ENCODE data around the gene FBXO34. TPM values are rescaled to one million over a fixed set of nuclear protein-coding genes. Genes with fewer than 3 reads are reported as not detected.
"Not testable (repeated sequence)": the region's sequence is repeated elsewhere in the genome, so short reads cannot be mapped to it uniquely, and the experiment has no call there.

FBXO34 gene
- total RNA-seq, 4 donors from 2014 or later: 28.1 to 75.3 (median 43.1) TPM

- Histone ChIP-seq H3K27me3 (no peaks in the 10 kb centered on the region), H3K9me3 (no peaks in the 10 kb centered on the region), H3K36me3 (peaks cover 0 to 56% (median 0%) of the 10 kb centered on the region in 3 donors), H3K27ac (no peak overlapping the region), H3K4me3 (no peak overlapping the region), H3K4me1 (no peaks in the 10 kb centered on the region)
- TF ChIP-seq CTCF (IDR thresholded peaks at IDR 0.05) (no peak), POLR2A (IDR thresholded peaks at IDR 0.05) (no peak)
- no peak for DNase-seq
These were observed 110.3 kb downstream of the FBXO34 start for GRCh38 chr14:55381561-55381960.

GRCh38 chr14:55382483-55382882 lies 111.3 kb downstream of the FBXO34 start:
- H3K9me3 ChIP-seq: no peaks in the 10 kb centered on the region
- peaks cover 0 to 48% (median 0%) of the 10 kb centered on the region in 3 donors for H3K36me3 ChIP-seq
- no peak for TF ChIP-seq POLR2A (IDR thresholded peaks at IDR 0.05)
- no peak for TF ChIP-seq CTCF (IDR thresholded peaks at IDR 0.05)
- no peak overlapping the region for H3K27ac ChIP-seq
- no peaks in the 10 kb centered on the region for H3K4me1 ChIP-seq
- H3K27me3 ChIP-seq: no peaks in the 10 kb centered on the region
- DNase-seq: no peak
- no peak overlapping the region for H3K4me3 ChIP-seq

GRCh38 chr14:55383056-55383466 lies 111.8 kb downstream of the FBXO34 start:
- peaks cover 0 to 46% (median 0%) of the 10 kb centered on the region in 3 donors for H3K36me3 ChIP-seq
- H3K4me1 ChIP-seq, H3K4me3 ChIP-seq, H3K27me3 ChIP-seq, DNase-seq, H3K9me3 ChIP-seq, H3K27ac ChIP-seq: not testable (repeated sequence)

DNA sequence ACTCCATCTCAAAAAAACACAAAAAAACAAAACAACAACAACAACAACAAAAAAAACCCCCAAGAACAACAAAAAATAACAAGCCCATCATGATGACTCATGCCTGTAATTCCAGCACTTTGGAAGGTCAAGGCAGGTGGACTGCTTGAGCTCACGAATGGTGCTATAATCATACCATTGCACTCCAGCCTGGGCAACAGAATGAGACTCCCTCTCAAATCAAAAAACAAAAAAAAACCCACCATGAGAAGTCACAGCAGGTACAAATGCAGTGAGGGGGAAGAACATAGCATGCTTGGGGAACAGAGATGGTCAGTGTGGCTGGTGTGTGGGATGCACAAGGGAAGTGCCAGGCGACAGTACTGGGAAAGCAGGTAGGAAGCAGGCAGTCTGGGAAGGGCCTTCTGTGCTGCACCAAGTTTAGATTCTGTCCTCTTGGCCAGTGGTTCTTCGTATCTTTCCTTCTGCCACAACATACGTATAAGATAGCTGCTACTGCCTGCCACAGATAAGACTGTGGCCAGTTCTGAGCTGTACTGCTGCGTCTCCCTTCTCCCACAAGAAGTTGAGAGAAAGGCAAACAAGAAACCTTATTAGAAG lies 112.4 kb downstream of the FBXO34 start:
- no peak for TF ChIP-seq POLR2A (IDR thresholded peaks at IDR 0.05)
- TF ChIP-seq CTCF (IDR thresholded peaks at IDR 0.05): no peak

DNA sequence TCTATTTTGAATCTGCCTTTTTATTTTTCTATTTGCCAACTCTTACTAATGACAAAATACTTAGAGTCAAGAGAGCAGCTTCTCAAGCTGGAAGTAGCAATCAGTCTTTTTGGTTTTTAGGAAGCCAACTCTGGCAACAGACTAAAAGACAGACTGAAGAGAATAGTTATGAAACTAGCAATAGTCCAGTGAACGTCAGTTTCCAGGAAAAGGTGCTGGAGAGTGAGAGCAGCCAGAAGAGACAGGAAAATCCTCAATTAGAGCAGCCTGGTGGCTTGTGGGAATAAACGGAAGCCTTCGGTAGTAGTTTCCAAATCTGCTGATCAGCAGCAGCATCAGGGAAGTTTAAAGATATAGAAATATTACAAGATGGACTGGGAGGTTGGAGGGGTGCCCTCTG lies 113.3 kb downstream of the FBXO34 start:
- H3K4me3 ChIP-seq: no peak overlapping the region
- no peaks in the 10 kb centered on the region for H3K9me3 ChIP-seq
- H3K36me3 ChIP-seq: peaks cover 0 to 37% (median 0%) of the 10 kb centered on the region in 3 donors
- H3K4me1 ChIP-seq: no peaks in the 10 kb centered on the region
- no peak for DNase-seq
- TF ChIP-seq CTCF (IDR thresholded peaks at IDR 0.05) (no peak), POLR2A (IDR thresholded peaks at IDR 0.05) (no peak)
- no peaks in the 10 kb centered on the region for H3K27me3 ChIP-seq
- peak overlapping the region in 1 of 4 donors; percentile 77 for H3K27ac ChIP-seq

More for the DNA sequence above, 112.4 kb downstream of the FBXO34 start:
- H3K9me3 ChIP-seq: no peaks in the 10 kb centered on the region
- no peak overlapping the region for H3K27ac ChIP-seq
- peaks cover 0 to 40% (median 0%) of the 10 kb centered on the region in 3 donors for H3K36me3 ChIP-seq
- H3K27me3 ChIP-seq: no peaks in the 10 kb centered on the region
- DNase-seq: no peak
- H3K4me1 ChIP-seq: no peaks in the 10 kb centered on the region
- H3K4me3 ChIP-seq: no peak overlapping the region

GRCh38 chr14:55386037-55386808 lies 115.0 kb downstream of the FBXO34 start:
- DNase-seq: no peak
- TF ChIP-seq CTCF (IDR thresholded peaks at IDR 0.05) (no peak), POLR2A (IDR thresholded peaks at IDR 0.05) (no peak)
- Histone ChIP-seq H3K36me3 (peaks cover 0 to 32% (median 0%) of the 10 kb centered on the region in 3 donors), H3K9me3 (no peaks in the 10 kb centered on the region), H3K27ac (peak overlapping the region in 3 of 4 donors; percentile 46 to 77 (median 77)), H3K27me3 (no peaks in the 10 kb centered on the region), H3K4me3 (peak overlapping the region in 1 of 4 donors; percentile 2), H3K4me1 (no peaks in the 10 kb centered on the region)

Measured in Peyer's patch (tissue), 4 donors.